K562 treated with DMSO at 1 percent for 24 hours (cell line): Measurements from ENCODE around the gene UBE2V1. TPM values are rescaled to one million over a fixed set of nuclear protein-coding genes. Genes with fewer than 3 reads are reported as not detected.

Source experiments
- total RNA-seq: library from RNA; unstranded; fragments of 300-600 nt; gene quantifications from 2 replicates; pipeline ENCODE4 v1.2.3, GENCODE V29; 2022; ENCODE audit warnings: low read depth; ENCODE audit not compliant: insufficient read depth

Gene UBE2V1
- total RNA-seq: 112 and 115 TPM in 2 replicates

DNA sequence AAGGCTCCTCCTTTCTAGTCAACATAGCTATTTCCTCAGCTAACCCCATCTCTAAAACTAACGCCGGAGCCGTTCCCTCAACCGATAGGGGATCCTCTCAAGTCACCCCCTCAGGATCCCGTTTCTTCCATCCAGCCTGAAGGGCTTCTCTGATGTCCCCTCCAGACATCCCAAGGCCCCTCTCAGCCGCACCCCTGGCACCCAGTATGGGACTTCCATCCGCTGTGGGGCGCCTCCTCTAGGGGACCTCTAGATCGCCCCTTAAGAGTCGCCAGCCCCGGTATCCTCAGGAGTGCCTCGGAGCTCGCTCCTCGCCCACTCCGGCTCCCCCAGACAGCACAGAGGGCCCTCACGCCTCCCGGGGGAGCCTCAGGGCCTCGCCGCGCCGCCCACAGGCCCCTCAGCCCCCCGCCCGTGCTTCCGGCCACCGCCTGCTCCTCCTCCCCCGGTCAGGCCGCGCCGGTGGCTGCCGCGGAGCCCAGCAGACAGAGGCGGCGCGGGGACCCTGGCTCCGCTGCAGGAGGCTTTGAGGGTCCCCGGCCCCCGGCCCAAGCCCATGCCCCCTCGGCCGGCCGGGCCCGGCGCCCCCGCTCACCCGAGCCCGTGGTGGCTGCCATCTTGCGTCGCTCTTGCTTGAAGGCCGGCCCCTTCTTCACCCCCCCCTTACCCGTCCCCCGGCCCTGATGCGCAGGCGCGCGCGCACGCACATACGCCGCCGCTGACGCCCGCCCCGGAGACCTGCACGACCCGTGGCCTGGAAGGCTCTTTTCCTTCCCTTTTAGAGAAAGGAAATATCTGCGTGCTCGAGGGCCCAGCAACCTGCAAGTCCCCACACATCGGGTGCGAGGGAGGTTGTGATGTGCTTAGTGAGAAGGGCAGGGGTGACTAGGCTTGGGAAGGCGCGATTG, at the start of gene UBE2V1:
Gene UBE2V1 (minus strand): TSS at position 639 of the 908 bp plus-strand sequence. CDS start 22 bp downstream, at position 617.

DNA sequence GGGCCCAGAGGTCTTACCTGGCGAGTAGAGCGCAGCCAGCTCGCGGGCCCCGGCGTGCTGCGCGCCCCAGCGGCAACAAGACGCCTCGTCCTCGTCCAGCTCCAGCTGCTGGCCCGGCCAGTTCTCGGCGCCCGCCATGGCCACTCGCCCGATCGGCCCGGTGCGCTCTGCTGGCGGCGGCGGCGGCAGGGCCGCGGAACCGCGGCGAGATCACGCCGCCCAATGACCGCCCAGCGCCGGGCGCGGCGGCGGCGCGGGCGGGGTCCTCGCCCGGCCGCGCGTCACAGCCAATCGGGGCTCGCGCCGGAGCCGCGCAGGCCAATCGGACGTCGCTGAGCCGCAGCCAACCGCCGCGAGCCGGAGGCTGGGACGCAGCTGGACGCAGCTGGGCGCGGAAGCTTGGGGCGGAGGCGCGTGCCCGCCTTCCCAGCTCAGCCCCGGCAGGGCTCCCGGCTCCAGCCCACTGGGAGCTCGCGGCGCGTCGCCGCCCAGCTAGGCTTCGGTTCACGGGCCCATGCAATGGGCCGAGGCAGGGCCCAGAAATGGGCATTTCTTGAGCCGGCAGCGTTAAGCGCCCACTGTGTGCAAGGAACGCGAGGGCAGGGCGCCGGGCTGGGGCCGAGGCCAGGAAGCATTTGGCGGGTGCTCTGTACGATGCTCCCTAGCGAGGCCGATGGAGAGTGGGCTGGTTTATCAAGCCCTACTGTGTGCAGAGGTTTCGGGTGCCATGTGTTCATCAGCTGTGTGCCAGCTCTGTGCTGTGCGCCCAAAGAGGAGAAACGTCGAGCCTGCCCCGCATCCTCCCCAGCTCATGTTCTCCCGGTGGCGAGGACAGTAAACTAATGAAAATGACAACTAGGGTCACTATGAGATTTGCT, 40.8 kb upstream of the UBE2V1 start, which contains the start of gene PEDS1:
Gene PEDS1 (minus strand): TSS at position 224 of the 878 bp plus-strand sequence. CDS start 86 bp downstream, at position 138.

Other genes starting within 250 kb of the UBE2V1 start
- gene SPATA2, start 197.6 kb downstream of the UBE2V1 start, total RNA-seq: 8.2 and 9.5 TPM in 2 replicates
- 164 and 182 TPM in 2 replicates for gene RNF114, start 176.8 kb downstream of the UBE2V1 start, total RNA-seq
- 18.1 and 18.5 TPM in 2 replicates for gene SNAI1, start 130.2 kb downstream of the UBE2V1 start, total RNA-seq
- gene PEDS1, start 40.6 kb upstream of the UBE2V1 start, total RNA-seq: 47.9 and 51.0 TPM in 2 replicates
- 274 and 309 TPM in 2 replicates for gene CEBPB, start 77.7 kb upstream of the UBE2V1 start, total RNA-seq